Psoas muscle (tissue), 8 donors: ENCODE measurements around the gene ABHD11. TPM values are rescaled to one million over a fixed set of nuclear protein-coding genes. Genes with fewer than 3 reads are reported as not detected.

Experiments
- ATAC-seq, 4 donors: fragments of 200-7000 bp; cut with Tn5 transposase; one replicate each; pipeline ENCODE4 v1.9.1; 2020; ENCODE audit warnings: moderate library complexity in 3 of 4, mild to moderate bottlenecking in 2 of 4
- DNase-seq, 2 donors: peaks; one replicate each; pipeline ENCODE4 v3.0.0-alpha.2; 2020
- H3K27ac ChIP-seq: fragments of 200-600 bp; one replicate; pipeline ENCODE4 v1.8.0; 2022
- H3K27me3 ChIP-seq, 3 donors: fragments of 200-600 bp in 1 of 3; one replicate each; pipeline versions ENCODE4 v1.6.1 to v1.8.0; 2013 to 2022; ENCODE audit warnings: low read length in 2 of 3, mild to moderate bottlenecking in 2 of 3, moderate library complexity in 1 of 3; ENCODE audit not compliant: insufficient read depth in 3 of 3
- H3K36me3 ChIP-seq, 2 donors: fragments of 200-600 bp in 1 of 2; one replicate each; pipeline versions ENCODE4 v1.6.1 to v1.8.0; 2013 to 2022; ENCODE audit warnings: low read depth in 1 of 2, mild to moderate bottlenecking in 1 of 2, moderate library complexity in 1 of 2; ENCODE audit not compliant: insufficient read depth in 1 of 2
- H3K4me1 ChIP-seq: fragments of 200-600 bp; one replicate; pipeline ENCODE4 v1.8.0; 2022
- H3K4me3 ChIP-seq: fragments of 200-600 bp; one replicate; pipeline ENCODE4 v1.8.0; 2022; ENCODE audit warnings: mild to moderate bottlenecking
- H3K9me3 ChIP-seq: fragments of 200-600 bp; one replicate; pipeline ENCODE4 v1.8.0; 2022
- WGBS, 3 donors: extraction: QIAGEN DNeasy Blood & Tissue Kit; methylation state at CpG; one replicate each; pipeline versions ENCODE4 v1.1.6 to v1.1.7; 2013; 5-methylcytosine and 5-hydroxymethylcytosine counted together
- intact Hi-C, 2 donors: fragments of 100-400 bp; cut with DNase I; formaldehyde crosslinking; loops; one replicate each; pipeline versions ENCODE4 v1.11.0 to v1.14.2; 2022
- polyA plus RNA-seq, 3 donors: library from polyadenylated mRNA; stranded (reverse); fragments of 200-250 nt; gene quantifications; one replicate each; pipeline ENCODE4 v1.2.3, GENCODE V29; 2013
- total RNA-seq, 4 donors: library from RNA; stranded (reverse); fragmentation: NEBNext Ultra II Directional in 2 of 4; extraction: Animal tissue kit (Norgen Biotek cat#: 25700) in 2 of 4; gene quantifications; one replicate each; pipeline versions ENCODE4 v1.2.1 to v1.2.4, GENCODE V29; 2021 to 2023
- TF ChIP-seq, protein P1 (sequence below): fragments of 200-600 bp; IDR thresholded peaks from one replicate; pipeline ENCODE4 v1.8.0; 2022; ENCODE audit warnings: antibody characterized with exemption
- donor health status: healthy with polysubstance abuse.
- donor health status: DM: no; HTN: no; CAD: no; lungs with moderate emphysema.
- donor health status: Bipolar disorder and iron deficiency.
- donor health status: healthy.
- donor health status: DM: yes; HTN: yes; CAD: no.
- donor health status: DM: no; HTN: no; CAD: no.
- donor health status: DM: no; HTN: no; CAD: no.
- donor health status: DM: yes; HTN: yes; CAD: no.

ABHD11 gene
- total and polyA plus RNA-seq, 7 donors, result 6.8 to 26.6 (median 14.1) TPM

DNA sequence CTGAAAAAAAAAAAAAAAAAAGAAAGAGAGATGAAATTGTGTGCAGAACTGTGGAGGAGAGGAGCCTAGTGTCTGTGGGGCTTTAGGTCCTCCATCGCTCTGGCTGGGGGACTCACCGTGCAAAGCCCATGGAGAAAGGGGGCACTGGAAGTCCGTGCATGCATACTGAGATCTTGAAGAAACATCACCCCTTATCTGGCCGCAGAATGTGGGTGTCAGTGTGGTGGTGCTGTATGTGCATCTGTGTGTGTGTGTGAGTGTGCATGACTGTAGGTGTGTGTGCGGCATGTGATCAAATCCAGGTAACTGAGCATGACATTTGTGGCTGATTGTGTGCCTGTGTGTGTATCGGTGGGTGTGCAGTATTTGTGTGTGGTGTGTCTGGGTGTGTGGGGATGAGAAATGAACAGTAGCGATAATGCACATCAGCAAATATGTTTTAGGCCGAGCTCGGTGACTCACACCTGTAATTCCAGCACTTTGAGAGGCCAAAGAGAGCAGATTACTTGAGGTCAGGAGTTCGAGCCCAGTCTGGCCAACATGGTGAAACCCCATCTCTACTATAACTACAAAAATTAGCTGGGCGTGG, 40.3 kb upstream of the ABHD11 start:
- WGBS, 3 donors, result 86 to 89% (median 88%) methylated on average over 11 of the region's 11 CpGs
- intact Hi-C loops, result no loop called here
- H3K27me3 ChIP-seq, result peaks cover 0 to 4% (median 0%) of the 10 kb centered on the region in 3 donors
- H3K4me1 ChIP-seq, result no peaks in the 10 kb centered on the region
- DNase-seq (no peak), ATAC-seq (no peak)
- H3K9me3 ChIP-seq, result no peaks in the 10 kb centered on the region
- H3K27ac ChIP-seq, result no peak overlapping the region
- TF ChIP-seq, protein P1, sequence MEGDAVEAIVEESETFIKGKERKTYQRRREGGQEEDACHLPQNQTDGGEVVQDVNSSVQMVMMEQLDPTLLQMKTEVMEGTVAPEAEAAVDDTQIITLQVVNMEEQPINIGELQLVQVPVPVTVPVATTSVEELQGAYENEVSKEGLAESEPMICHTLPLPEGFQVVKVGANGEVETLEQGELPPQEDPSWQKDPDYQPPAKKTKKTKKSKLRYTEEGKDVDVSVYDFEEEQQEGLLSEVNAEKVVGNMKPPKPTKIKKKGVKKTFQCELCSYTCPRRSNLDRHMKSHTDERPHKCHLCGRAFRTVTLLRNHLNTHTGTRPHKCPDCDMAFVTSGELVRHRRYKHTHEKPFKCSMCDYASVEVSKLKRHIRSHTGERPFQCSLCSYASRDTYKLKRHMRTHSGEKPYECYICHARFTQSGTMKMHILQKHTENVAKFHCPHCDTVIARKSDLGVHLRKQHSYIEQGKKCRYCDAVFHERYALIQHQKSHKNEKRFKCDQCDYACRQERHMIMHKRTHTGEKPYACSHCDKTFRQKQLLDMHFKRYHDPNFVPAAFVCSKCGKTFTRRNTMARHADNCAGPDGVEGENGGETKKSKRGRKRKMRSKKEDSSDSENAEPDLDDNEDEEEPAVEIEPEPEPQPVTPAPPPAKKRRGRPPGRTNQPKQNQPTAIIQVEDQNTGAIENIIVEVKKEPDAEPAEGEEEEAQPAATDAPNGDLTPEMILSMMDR, result no peak
- H3K36me3 ChIP-seq, result no peaks in the 10 kb centered on the region
- H3K4me3 ChIP-seq, result no peak overlapping the region

DNA sequence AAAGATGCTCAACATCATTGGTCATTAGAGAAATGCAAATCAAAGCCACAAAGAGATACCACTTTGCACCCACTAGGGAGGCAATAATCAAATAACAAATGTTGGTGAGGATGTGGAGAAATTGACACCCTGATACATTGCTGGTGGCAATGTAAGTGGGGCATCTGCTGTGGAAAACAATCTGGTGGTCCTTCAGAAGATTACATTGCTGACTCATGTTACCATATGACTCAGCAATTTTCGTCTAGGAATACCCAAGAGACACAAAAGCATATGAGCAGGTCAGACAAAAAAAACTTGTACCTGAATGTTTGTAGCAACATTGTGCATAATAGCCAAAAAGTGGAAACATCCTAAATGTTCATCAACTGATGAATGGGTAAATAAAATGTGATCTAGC, 36.3 kb upstream of the ABHD11 start:
- no peak for DNase-seq
- Histone ChIP-seq H3K27ac (no peak overlapping the region), H3K27me3 (peaks cover 0 to 36% (median 17%) of the 10 kb centered on the region in 3 donors), H3K4me3 (no peak overlapping the region), H3K4me1 (no peaks in the 10 kb centered on the region), H3K36me3 (no peaks in the 10 kb centered on the region), H3K9me3 (no peaks in the 10 kb centered on the region)
- intact Hi-C loops, result no loop called here
- WGBS, 3 donors, result 9 to 18% (median 13%) methylated on average over 1 of the region's 1 CpG
- TF ChIP-seq, protein P1, result no peak
- no peak for ATAC-seq

DNA sequence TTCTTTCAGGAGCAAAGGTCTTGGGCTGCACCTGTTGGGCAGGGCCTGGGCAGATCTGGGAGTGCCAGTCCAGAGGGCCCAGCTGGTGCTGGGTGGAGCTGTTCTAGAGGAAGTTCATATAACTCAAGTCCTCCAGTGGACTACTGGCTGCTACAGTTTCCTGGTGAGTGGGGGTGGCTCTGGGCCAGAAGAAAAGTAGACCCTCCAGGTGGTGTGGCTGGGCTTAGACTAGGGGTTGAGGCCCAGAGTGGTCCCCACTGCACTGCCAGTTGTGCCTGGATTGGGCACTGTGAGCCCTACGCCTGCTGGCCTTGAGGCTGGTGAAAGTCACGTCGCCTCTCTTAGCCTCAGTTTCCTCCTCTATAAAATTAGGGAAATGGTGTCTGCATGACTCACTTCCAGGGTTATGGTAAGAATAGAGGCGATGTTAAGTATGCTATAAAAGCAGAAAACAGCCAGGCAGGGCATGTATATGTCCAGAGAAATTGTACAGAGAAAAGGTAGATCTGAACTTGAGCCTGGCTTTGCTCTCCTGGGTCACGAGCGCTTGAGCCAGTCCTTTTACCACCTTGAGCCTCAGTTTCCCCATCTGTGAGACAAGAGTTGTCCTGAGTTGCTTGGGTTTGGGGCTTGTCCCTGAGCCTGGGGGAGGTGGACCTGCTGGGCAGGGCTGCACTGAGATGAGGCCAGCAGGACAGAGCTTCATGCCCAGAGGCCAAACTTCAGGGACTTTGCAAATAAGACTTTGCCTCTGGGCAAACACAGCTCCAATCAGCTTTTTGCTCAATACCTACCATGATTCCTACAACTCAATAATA, 35.3 kb upstream of the ABHD11 start:
- Histone ChIP-seq H3K9me3 (no peaks in the 10 kb centered on the region), H3K27me3 (peaks cover 0 to 45% (median 26%) of the 10 kb centered on the region in 3 donors), H3K27ac (no peak overlapping the region), H3K4me3 (no peak overlapping the region), H3K36me3 (no peaks in the 10 kb centered on the region), H3K4me1 (no peaks in the 10 kb centered on the region)
- TF ChIP-seq, protein P1, result no peak
- DNase-seq, result no peak
- ATAC-seq, result no peak
- intact Hi-C loops, result no loop called here
- WGBS, 3 donors, result 89 to 93% (median 91%) methylated on average over 6 of the region's 6 CpGs

DNA sequence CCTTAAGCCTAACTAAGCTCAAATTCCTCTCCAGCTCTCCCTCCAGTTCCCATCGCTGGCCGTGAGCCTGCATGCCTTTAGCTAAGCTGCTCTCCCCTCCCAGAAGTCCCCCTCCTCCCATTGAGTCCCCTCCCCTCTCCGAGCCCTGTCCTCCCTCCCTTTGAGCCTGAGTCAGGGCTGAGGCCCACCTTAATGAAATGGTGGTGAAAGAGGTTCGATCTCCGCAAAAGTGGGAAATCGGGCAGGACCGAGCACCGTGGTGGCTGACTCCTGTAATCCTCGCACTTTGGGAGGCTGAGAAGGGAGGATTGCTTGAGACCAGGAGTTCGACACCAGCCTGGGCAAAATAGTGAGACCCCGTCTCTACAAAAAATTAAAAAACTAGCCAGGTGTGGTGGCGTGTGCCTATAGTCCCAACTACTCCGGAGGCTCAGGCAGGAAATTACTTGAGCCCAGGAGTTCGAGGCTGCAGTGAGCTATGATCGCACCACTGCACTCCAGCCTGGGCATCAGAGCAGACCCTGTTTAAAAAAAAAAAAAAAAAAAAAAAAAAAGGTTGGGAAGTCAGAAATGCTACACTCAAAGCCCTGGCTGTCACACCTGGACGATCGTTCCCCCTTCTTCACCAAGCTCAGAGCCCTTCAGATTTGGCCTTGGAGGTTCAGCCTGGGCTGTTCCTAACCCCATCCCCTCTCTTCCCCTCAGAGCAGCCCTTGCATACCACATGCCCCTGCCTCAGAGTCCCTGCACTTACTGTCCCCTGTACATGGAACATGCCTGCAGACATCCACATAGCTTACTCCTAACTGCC, 32.5 kb upstream of the ABHD11 start:
- 58 to 62% (median 60%) methylated on average over 16 to 17 of the region's 17 CpGs for WGBS, 3 donors

More for the DNA sequence above, 32.5 kb upstream of the ABHD11 start:
- no peaks in the 10 kb centered on the region for H3K9me3 ChIP-seq
- peak in 1 of 2 donors; percentile 32 for DNase-seq
- H3K36me3 ChIP-seq, result no peaks in the 10 kb centered on the region
- TF ChIP-seq, protein P1, result no peak
- ATAC-seq, result no peak
- H3K27ac ChIP-seq, result no peak overlapping the region
- H3K4me1 ChIP-seq, result no peaks in the 10 kb centered on the region
- no peak overlapping the region for H3K4me3 ChIP-seq
- intact Hi-C loops, result no loop called here
- H3K27me3 ChIP-seq, result peaks cover 0 to 53% (median 34%) of the 10 kb centered on the region in 3 donors
